Activated B cell treated with CpG ODN at 0.5 μM for 24 hours (primary cell): ENCODE measurements around the gene MBNL2. TPM values are rescaled to one million over a fixed set of nuclear protein-coding genes. Genes with fewer than 3 reads are reported as not detected.
A peak's percentile ranks its signal among the peaks of the same experiment; 100 is the strongest.

Source experiments
- ATAC-seq: fragments of 200-7000 bp; cut with Tn5 transposase; one replicate; pipeline ENCODE4 v1.10.0; 2021; ENCODE audit warnings: low read depth, mild to moderate bottlenecking, moderate library complexity
- CTCF ChIA-PET: fragments of 350-600 bp; sonication (Branson Sonifier 250); formaldehyde crosslinking; loops from one replicate; lab custom pipeline; 2021; ENCODE audit warnings: antibody characterized with exemption; lab: Charles Lee
- POLR2A ChIA-PET: fragments of 350-600 bp; sonication (Branson Sonifier 250); formaldehyde crosslinking; loops from one replicate; lab custom pipeline; 2021; ENCODE audit warnings: antibody characterized with exemption; lab: Charles Lee
- DNase-seq: peaks from one replicate; pipeline ENCODE4 v3.0.0; 2022
- H3K27ac Mint-ChIP-seq: one replicate; pipeline ENCODE4 v1.8.0; 2020; ENCODE audit warnings: mixed read lengths
- H3K27me3 Mint-ChIP-seq: one replicate; pipeline ENCODE4 v1.8.0; 2021; ENCODE audit warnings: mixed read lengths
- H3K36me3 Mint-ChIP-seq: one replicate; pipeline ENCODE4 v1.8.0; 2021; ENCODE audit warnings: low read depth, mixed read lengths
- H3K4me1 Mint-ChIP-seq: one replicate; pipeline ENCODE4 v1.8.0; 2021; ENCODE audit warnings: mixed read lengths
- H3K4me3 Mint-ChIP-seq: one replicate; pipeline ENCODE4 v1.8.0; 2020; ENCODE audit warnings: mild to moderate bottlenecking, mixed read lengths
- H3K9me3 Mint-ChIP-seq: one replicate; pipeline ENCODE4 v1.8.0; 2020; ENCODE audit warnings: mixed read lengths
- intact Hi-C: fragments of 100-400 bp; cut with micrococcal nuclease; formaldehyde crosslinking; loops from one replicate; pipeline ENCODE4 v1.15.1; 2024
- total RNA-seq: library from RNA; stranded (reverse); gene quantifications from 2 replicates; pipeline ENCODE4 v1.2.3, GENCODE V29; 2022
- TF ChIP-seq, protein P1 (sequence below): fragments of 200-600 bp; IDR thresholded peaks from one replicate; pipeline ENCODE4 v1.8.0; 2022; ENCODE audit warnings: antibody characterized with exemption, mild to moderate bottlenecking

The MBNL2 gene
- total RNA-seq, 1 donor from 2014 or later = 18.8 TPM

GRCh38 chr13:97229699-97230098 lies 7.6 kb downstream of the MBNL2 start:
- DNase-seq (no peak), ATAC-seq (no peak)
- no peak overlapping the region for H3K4me3 Mint-ChIP-seq
- no peak overlapping the region for H3K27ac Mint-ChIP-seq
- intact Hi-C loops = loop anchor here (10.0 kb wide), 1 partner anchor 1855 kb away; no protein-coding TSS in a partner anchor
- TF ChIP-seq, protein P1, sequence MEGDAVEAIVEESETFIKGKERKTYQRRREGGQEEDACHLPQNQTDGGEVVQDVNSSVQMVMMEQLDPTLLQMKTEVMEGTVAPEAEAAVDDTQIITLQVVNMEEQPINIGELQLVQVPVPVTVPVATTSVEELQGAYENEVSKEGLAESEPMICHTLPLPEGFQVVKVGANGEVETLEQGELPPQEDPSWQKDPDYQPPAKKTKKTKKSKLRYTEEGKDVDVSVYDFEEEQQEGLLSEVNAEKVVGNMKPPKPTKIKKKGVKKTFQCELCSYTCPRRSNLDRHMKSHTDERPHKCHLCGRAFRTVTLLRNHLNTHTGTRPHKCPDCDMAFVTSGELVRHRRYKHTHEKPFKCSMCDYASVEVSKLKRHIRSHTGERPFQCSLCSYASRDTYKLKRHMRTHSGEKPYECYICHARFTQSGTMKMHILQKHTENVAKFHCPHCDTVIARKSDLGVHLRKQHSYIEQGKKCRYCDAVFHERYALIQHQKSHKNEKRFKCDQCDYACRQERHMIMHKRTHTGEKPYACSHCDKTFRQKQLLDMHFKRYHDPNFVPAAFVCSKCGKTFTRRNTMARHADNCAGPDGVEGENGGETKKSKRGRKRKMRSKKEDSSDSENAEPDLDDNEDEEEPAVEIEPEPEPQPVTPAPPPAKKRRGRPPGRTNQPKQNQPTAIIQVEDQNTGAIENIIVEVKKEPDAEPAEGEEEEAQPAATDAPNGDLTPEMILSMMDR = no peak
- CTCF ChIA-PET = interaction anchor here (1.1 to 1.4 kb wide), 2 partner anchors 120 to 129 kb away, joined by 3 read pairs; no protein-coding TSS in a partner anchor
- no peaks in the 10 kb centered on the region for H3K27me3 Mint-ChIP-seq
- H3K36me3 Mint-ChIP-seq = peaks cover 39% of the 10 kb centered on the region
- no peaks in the 10 kb centered on the region for H3K9me3 Mint-ChIP-seq
- peaks cover 65% of the 10 kb centered on the region for H3K4me1 Mint-ChIP-seq
- POLR2A ChIA-PET = no interaction called here

DNA sequence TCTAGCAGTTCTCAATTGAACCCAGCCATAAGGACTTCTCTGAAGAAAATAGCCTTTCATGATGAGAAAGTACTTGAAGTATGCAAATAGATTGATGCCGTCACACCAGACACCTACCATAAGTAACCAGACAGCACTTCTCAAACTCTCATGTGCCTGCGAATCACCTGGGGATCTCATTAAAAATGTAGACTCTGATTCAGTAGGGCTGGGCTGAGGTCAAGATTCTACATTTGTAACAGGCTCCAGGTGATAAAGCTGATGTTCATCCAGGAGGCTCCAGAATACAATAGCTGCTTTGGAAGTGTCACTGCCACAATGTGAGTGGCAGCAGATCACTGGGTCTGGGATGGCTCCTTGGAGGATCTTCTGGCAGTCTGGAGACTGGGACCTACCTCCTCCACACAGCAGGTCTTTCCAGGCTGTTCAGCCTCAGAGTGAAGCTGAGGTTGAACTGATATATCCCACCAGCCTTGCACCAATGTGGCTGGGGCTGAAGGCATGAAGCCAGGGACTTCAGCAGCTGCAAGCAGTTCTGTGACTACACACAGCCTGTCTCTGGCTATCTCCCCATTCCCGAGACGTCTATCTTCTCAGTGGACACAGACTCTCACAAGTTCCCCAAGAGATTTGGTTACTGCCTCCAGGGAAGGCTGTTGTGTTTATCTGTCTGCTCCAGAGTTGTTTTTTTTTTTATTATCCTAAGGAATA lies 9.1 kb downstream of the MBNL2 start:
- H3K27ac Mint-ChIP-seq = no peak overlapping the region
- no peak overlapping the region for H3K4me3 Mint-ChIP-seq
- ATAC-seq (no peak), DNase-seq (no peak)
- no peaks in the 10 kb centered on the region for H3K27me3 Mint-ChIP-seq
- ChIA-PET POLR2A (interaction anchor here (1.6 kb wide), 1 partner anchor 9 kb away, joined by 6 read pairs; the partner anchor contains the start of gene MBNL2), CTCF (interaction anchor here (1.4 kb wide), 1 partner anchor 121 kb away, joined by 3 read pairs; no protein-coding TSS in a partner anchor)
- TF ChIP-seq, protein P1 = no peak
- H3K36me3 Mint-ChIP-seq = peaks cover 51% of the 10 kb centered on the region
- intact Hi-C loops = no loop called here
- H3K9me3 Mint-ChIP-seq = no peaks in the 10 kb centered on the region
- H3K4me1 Mint-ChIP-seq = peaks cover 49% of the 10 kb centered on the region

DNA sequence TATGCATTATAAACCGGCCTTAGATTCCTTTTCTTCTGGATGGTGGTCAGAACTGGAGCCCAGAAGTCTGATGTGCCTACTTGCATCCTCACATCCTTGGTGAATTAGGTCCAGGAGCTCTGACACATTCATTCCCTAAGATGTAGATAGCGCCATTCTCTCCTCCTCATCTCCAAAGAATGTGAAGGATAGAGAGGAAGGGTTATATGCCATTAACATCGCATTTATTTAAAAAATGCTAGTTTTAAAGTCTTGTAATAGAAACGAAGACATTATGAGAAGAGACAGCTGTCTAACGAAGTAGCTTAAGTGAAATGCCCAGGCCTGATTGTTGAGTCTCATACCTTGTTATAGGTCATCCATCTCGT lies 9.7 kb downstream of the MBNL2 start:
- TF ChIP-seq, protein P1 = no peak
- ChIA-PET CTCF (no interaction called here), POLR2A (interaction anchor here (1.6 kb wide), 1 partner anchor 10 kb away, joined by 6 read pairs; the partner anchor contains the start of gene MBNL2)
- peaks cover 44% of the 10 kb centered on the region for H3K4me1 Mint-ChIP-seq
- H3K4me3 Mint-ChIP-seq = no peak overlapping the region
- no peaks in the 10 kb centered on the region for H3K27me3 Mint-ChIP-seq
- H3K36me3 Mint-ChIP-seq = peaks cover 51% of the 10 kb centered on the region
- intact Hi-C loops = no loop called here
- ATAC-seq = no peak
- no peak for DNase-seq
- no peaks in the 10 kb centered on the region for H3K9me3 Mint-ChIP-seq
- H3K27ac Mint-ChIP-seq = peak overlapping the region; percentile 73

DNA sequence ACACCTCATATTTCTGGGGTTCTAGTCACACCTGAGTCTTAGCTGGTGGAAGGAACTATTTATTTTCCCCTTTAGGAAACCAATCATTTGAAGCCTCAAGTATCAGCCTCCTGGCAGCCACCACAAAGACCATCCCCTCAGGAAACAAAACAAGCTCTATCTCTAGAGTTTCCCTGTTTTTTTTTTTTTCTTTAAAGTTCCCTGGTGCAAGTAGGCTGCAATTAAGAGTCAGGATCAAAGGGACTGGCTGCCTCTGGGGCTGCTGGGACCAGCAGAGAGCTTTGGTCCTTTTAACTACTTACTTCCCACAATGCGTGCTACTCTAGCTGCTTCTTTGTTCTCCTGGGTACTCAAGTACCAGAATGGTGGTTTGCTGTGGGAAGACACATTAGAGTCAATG lies 11.4 kb downstream of the MBNL2 start:
- peaks cover 58% of the 10 kb centered on the region for H3K36me3 Mint-ChIP-seq
- H3K4me3 Mint-ChIP-seq = no peak overlapping the region
- intact Hi-C loops = no loop called here
- CTCF ChIA-PET = no interaction called here
- H3K9me3 Mint-ChIP-seq = no peaks in the 10 kb centered on the region
- POLR2A ChIA-PET = no interaction called here
- no peak for DNase-seq
- peaks cover 39% of the 10 kb centered on the region for H3K4me1 Mint-ChIP-seq
- TF ChIP-seq, protein P1 = no peak
- ATAC-seq = no peak
- H3K27me3 Mint-ChIP-seq = no peaks in the 10 kb centered on the region
- no peak overlapping the region for H3K27ac Mint-ChIP-seq

- H3K36me3 Mint-ChIP-seq = peaks cover 60% of the 10 kb centered on the region
Measured at GRCh38 chr13:97234236-97234635, 12.1 kb downstream of the MBNL2 start.

More at GRCh38 chr13:97234236-97234635, 12.1 kb downstream of the MBNL2 start:
- ChIA-PET CTCF (no interaction called here), POLR2A (interaction anchor here (0.5 kb wide), 1 partner anchor 10 kb away, joined by 11 read pairs; no protein-coding TSS in a partner anchor)
- ATAC-seq (no peak), DNase-seq (no peak)
- H3K9me3 Mint-ChIP-seq = no peaks in the 10 kb centered on the region
- H3K27ac Mint-ChIP-seq = no peak overlapping the region
- H3K27me3 Mint-ChIP-seq = no peaks in the 10 kb centered on the region
- TF ChIP-seq, protein P1 = no peak
- intact Hi-C loops = no loop called here
- H3K4me3 Mint-ChIP-seq = no peak overlapping the region
- H3K4me1 Mint-ChIP-seq = peaks cover 42% of the 10 kb centered on the region
